Fibroblast of the aortic adventitia (primary cell): Measurements from ENCODE around the gene ILF3. TPM values are rescaled to one million over a fixed set of nuclear protein-coding genes. Genes with fewer than 3 reads are reported as not detected.
A peak's percentile ranks its signal among the peaks of the same experiment; 100 is the strongest.

Experiments used
- DNase-seq: peaks from one replicate; pipeline ENCODE4 v3.0.0-alpha.2; 2010; ENCODE audit warnings: low read depth
- H3K4me3 ChIP-seq: 2 replicates; pipeline ENCODE4 v1.5.1; 2011; ENCODE audit warnings: low read depth, mild to moderate bottlenecking, control low read depth, low read length, moderate library complexity
- total RNA-seq: library from RNA; depleted of rRNA; stranded (reverse); fragments of >200 nt; gene quantifications from 2 replicates; pipeline ENCODE4 v1.2.3, GENCODE V29; 2012; ENCODE audit warnings: low replicate concordance
- TF ChIP-seq, protein P1 (sequence below): IDR thresholded peaks from 2 replicates; pipeline ENCODE4 v1.5.1; 2011; ENCODE audit warnings: mild to moderate bottlenecking, low read length, control low read depth, inconsistent platforms; ENCODE audit not compliant: insufficient read depth

Gene ILF3
- total RNA-seq, 1 donor, result 119 TPM

DNA sequence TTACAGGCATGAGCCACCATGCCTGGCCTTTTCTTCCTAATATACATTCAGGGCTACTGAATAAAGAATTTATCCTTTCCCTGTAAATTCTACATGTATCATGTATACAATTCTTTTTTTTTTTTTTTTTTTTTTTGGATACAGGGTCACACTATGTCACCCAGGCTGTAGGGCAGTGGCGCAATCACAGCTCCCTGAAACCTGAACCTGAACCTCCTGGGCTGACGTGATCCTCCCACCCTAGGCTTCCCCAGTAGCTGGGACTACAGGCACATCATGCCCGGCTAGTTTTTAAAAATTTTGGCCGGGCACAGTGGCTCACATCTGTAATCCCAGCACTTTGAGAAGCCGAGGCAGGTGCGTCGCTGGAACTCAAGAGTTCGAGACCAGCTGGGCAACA is 35.3 kb upstream of the ILF3 start:
- no peak overlapping the region for H3K4me3 ChIP-seq
- no peak for DNase-seq
- TF ChIP-seq, protein P1, sequence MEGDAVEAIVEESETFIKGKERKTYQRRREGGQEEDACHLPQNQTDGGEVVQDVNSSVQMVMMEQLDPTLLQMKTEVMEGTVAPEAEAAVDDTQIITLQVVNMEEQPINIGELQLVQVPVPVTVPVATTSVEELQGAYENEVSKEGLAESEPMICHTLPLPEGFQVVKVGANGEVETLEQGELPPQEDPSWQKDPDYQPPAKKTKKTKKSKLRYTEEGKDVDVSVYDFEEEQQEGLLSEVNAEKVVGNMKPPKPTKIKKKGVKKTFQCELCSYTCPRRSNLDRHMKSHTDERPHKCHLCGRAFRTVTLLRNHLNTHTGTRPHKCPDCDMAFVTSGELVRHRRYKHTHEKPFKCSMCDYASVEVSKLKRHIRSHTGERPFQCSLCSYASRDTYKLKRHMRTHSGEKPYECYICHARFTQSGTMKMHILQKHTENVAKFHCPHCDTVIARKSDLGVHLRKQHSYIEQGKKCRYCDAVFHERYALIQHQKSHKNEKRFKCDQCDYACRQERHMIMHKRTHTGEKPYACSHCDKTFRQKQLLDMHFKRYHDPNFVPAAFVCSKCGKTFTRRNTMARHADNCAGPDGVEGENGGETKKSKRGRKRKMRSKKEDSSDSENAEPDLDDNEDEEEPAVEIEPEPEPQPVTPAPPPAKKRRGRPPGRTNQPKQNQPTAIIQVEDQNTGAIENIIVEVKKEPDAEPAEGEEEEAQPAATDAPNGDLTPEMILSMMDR, result no peak

DNA sequence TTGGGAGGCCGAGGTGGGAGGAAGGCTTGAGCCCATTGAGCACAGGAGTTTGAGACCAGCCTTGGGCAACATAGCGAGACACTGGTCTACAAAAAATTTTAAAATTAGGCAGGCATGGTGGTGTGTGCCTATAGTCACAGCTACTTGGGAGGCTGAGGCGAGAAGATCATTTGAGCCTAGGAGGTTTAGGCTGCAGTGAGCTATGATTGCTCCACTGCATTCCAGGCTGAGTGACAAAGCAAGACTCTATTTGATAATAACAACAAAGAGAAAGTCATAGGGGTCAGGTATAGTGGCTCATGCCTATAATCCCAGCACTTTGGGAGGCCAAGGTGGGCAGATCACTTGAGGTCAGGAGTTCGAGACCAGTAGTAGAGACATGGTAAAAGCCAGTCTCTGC is 33.4 kb upstream of the ILF3 start:
- DNase-seq, result no peak
- H3K4me3 ChIP-seq, result no peak overlapping the region
- TF ChIP-seq, protein P1, result no peak

DNA sequence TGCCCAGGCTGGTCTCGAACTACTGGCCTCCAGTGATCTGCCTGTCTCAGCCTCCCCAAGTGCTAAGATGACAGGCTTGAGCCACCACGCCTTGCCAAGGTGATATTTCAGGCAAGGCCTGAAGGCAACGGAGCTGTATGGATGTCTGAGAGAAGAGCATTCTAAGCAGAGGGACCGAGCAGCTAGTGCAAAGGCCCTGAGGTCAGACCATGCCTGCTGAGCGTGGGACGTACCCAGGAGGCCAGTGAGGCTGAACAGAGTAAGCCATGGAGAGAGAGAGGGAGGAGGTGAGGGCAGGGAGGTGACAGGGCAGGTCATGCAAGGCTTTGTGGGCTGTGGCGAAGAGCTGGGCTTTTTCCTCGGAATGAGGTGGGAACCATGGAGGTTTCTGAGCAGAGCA is 32.2 kb upstream of the ILF3 start:
- TF ChIP-seq, protein P1, result no peak
- no peak overlapping the region for H3K4me3 ChIP-seq
- no peak for DNase-seq

DNA sequence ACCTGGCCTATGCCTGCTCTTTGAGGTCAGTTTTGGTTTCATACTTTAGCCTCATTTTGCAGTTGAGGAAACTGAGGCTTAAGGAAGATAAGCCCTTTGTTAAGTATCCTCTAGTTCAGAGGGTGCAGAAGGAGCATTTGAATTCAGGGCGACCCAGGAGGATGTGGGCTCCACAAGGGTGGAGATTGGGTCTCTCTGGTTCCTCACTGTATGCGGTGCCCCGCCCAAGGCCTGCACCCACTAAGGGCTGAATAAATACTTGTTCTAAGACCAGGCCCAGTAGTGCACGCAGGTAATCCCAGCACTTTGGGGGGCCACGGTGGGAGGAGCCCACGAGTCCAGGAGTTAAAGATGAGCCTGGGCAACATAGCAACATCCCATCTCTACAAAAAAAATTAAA is 29.6 kb upstream of the ILF3 start:
- DNase-seq, result no peak
- TF ChIP-seq, protein P1, result no peak
- H3K4me3 ChIP-seq, result peak overlapping the region; percentile 71

DNA sequence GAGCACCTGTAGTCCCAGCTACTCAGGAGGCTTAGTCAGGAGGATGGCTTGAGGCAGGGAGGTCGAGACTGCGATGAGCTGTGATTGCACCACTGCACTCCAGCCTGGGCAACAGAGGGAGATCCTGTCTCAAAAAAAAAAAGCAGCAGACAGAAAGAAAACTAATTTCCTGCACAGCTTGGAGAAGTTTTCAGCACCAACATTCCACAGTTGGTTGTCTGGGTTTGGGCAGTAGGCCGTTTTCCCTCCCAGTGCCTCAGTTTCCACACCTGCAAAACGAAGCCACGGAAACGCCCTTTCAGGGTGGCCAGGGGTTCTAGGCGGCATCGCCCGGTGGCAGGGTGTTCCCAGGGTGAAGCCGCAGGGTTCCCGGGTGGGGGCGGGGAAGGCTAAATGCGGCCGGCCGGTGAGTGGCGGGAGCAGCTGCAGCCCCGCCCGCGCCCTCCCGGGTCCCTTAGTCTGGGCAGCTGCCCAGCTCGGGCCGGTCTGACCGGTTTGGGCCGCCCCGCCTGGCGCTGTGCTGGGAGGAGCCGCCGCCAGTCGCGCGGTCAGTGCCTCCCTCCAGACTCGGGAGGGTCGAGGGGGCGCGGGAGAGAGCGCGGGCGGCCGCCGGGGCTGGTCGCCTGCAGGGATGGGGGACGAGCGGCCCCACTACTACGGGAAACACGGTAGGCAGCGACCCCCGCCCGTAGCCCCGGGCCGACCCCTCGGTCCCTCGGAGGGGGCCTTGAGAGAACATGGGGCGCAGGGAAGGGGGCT is 29.0 kb upstream of the ILF3 start, which contains the start of gene SLC44A2:
Gene SLC44A2 (plus strand): TSS at position 551 of the 759 bp plus-strand sequence. CDS start 81 bp downstream, at position 632.
- TF ChIP-seq, protein P1, result no peak
- peak within 1 kb of the TSS; percentile 71 for H3K4me3 ChIP-seq
- peak; percentile 51 for DNase-seq

DNA sequence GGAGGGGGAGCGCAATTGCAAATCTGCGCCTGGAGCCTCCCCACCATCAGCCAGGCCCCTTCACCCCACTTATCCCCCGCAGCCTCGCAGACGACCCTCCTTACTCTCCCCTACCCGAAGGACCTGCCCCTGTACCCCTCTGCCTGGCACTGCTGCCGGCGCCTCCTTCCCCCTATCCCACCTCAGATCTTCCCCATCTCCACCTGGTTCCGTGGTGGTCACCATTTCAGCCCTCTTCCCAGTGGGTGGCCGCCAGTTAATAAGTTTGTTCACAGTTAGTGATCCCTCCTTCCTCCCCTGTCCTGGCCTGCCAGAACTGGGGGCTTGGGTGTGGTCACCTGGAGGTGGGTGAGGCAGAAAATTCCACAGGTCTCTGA is 28.4 kb upstream of the ILF3 start:
- no peak for DNase-seq
- TF ChIP-seq, protein P1, result no peak

More for the DNA sequence above, 28.4 kb upstream of the ILF3 start:
- peak overlapping the region; percentile 71 for H3K4me3 ChIP-seq
